Subcutaneous abdominal adipose tissue (tissue), 5 donors: Measurements from ENCODE around the gene FOXN4.
A peak's percentile ranks its signal among the peaks of the same experiment; 100 is the strongest.

ENCODE experiments used
- H3K27ac ChIP-seq: one replicate; pipeline ENCODE4 v1.7.0; 2013; ENCODE audit warnings: low read depth, mild to moderate bottlenecking, inconsistent platforms, low read length, moderate library complexity
- H3K27me3 ChIP-seq, 5 donors: one replicate each; pipeline ENCODE4 v1.7.0; 2013; ENCODE audit warnings: low read length in 5 of 5, inconsistent platforms in 1 of 5; ENCODE audit not compliant: control insufficient read depth in 5 of 5, insufficient read depth in 4 of 5
- H3K36me3 ChIP-seq, 5 donors: one replicate each; pipeline ENCODE4 v1.7.0; 2013; ENCODE audit warnings: low read length in 5 of 5; ENCODE audit not compliant: control insufficient read depth in 5 of 5, insufficient read depth in 5 of 5
- H3K4me1 ChIP-seq, 5 donors: one replicate each; pipeline ENCODE4 v1.7.0; 2013; ENCODE audit warnings: low read length in 5 of 5, mild to moderate bottlenecking in 3 of 5, moderate library complexity in 1 of 5; ENCODE audit not compliant: control insufficient read depth in 5 of 5, insufficient read depth in 5 of 5
- H3K4me3 ChIP-seq, 5 donors: one replicate each; pipeline ENCODE4 v1.7.0; 2013; ENCODE audit warnings: low read length in 5 of 5, low read depth in 1 of 5
- H3K9ac ChIP-seq, 5 donors: one replicate each; pipeline ENCODE4 v1.7.0; 2013; ENCODE audit warnings: low read length in 5 of 5, mild to moderate bottlenecking in 4 of 5, moderate library complexity in 3 of 5
- H3K9me3 ChIP-seq, 5 donors: one replicate each; pipeline ENCODE4 v1.7.0; 2013; ENCODE audit warnings: low read length in 5 of 5; ENCODE audit not compliant: control insufficient read depth in 5 of 5
- donor health status: healthy.
- donor health status: healthy.
- donor health status: healthy.
- donor health status: healthy.
- donor health status: healthy.

FOXN4 gene

DNA sequence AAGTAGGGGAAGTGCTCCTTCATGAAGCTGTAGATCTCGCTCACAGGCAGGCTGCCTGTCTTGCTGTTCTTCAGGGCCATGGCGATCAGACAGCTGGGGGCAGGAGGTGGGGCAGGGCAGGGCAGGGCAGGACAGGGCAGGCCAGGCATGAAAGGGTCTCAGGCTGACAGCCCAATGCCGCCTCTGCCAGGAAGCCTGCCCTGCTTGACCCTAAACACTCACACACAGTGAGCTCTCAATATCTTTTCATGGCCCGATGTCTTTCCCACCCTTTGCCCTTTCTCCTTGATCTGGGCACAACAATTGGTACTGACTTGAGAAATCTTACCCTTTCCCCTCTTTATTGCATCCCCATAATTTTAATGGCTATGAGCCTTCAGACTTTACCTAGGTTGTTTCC is 22.4 kb downstream of the FOXN4 start:
- H3K9ac ChIP-seq = no peak overlapping the region
- no peak overlapping the region for H3K4me3 ChIP-seq
- peaks cover 0 to 15% (median 14%) of the 10 kb centered on the region in 5 donors for H3K4me1 ChIP-seq
- no peaks in the 10 kb centered on the region for H3K36me3 ChIP-seq
- H3K27ac ChIP-seq = no peak overlapping the region
- H3K27me3 ChIP-seq = peaks cover 0 to 15% (median 10%) of the 10 kb centered on the region in 5 donors
- no peaks in the 10 kb centered on the region for H3K9me3 ChIP-seq

DNA sequence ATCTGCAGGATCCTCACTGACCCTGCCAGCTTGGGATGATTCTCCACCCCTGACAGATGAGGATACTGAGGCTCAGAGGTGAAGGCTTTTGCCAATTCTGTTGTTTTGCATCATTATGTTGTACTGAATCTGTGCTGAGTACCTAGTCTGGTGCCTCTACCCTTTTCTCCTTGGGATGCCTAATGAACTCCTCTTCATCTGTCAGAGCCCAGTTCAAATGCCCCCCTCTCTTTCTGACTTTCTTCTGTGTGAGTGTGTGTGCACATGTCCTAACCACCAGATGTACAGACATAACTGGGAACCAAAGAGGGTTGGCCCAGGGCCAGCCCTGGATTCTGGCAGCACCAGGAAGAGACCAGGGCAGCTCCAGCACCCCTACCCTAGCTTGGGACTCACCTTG is 22.8 kb downstream of the FOXN4 start:
- Histone ChIP-seq H3K9me3 (no peaks in the 10 kb centered on the region), H3K4me1 (peaks cover 0 to 11% (median 10%) of the 10 kb centered on the region in 5 donors), H3K4me3 (no peak overlapping the region), H3K27me3 (peaks cover 0 to 12% (median 8%) of the 10 kb centered on the region in 5 donors), H3K9ac (no peak overlapping the region), H3K36me3 (no peaks in the 10 kb centered on the region), H3K27ac (no peak overlapping the region)

DNA sequence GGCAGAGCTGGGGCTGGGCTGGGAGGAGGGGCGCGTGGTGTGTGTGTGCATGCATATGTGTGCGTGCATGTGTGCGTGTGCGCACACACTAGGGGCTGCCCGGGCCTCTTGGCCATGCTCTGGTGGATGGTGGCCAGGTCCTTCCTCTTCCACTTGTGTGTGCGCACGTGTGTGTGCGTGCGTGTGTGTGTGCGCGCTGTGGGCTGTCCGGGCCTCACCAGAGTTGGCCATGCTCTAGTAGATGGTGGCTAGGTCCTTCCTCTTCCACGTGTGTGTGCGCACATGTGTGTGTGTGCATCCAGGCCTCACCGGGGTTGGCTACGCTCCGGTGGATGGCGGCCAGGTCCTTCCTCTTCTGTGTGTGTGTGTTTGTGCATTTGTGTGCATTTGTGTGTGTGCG is 24.7 kb downstream of the FOXN4 start:
- Histone ChIP-seq H3K9ac (no peak overlapping the region), H3K27ac (no peak overlapping the region), H3K9me3 (no peaks in the 10 kb centered on the region), H3K4me1 (peaks cover 0 to 8% (median 7%) of the 10 kb centered on the region in 5 donors), H3K36me3 (no peaks in the 10 kb centered on the region), H3K27me3 (peaks cover 0 to 3% (median 0%) of the 10 kb centered on the region in 5 donors), H3K4me3 (no peak overlapping the region)

DNA sequence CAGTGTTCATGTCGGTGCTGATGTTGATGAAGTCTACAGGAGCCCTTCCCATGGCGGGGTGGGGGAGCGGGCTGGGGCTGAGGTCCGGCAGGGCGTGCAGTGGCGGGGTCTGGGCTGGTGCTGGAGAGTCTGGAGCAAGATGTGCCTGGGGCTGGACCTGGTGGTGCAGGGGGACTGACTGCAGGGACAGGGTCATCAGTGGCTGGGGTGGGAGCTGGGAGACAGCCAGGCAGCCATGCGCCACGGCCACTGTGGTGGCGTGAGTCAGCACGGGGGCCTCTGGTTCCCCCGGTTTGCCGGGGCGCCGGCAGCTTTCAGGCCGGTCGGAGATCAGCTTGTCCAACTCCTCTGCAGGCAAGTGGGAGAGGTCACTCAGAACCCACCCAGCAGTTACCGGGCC is 27.6 kb downstream of the FOXN4 start:
- no peak overlapping the region for H3K9ac ChIP-seq
- no peaks in the 10 kb centered on the region for H3K36me3 ChIP-seq
- no peaks in the 10 kb centered on the region for H3K9me3 ChIP-seq
- H3K4me3 ChIP-seq = no peak overlapping the region
- peaks cover 0 to 15% (median 4%) of the 10 kb centered on the region in 5 donors for H3K4me1 ChIP-seq
- H3K27ac ChIP-seq = no peak overlapping the region
- H3K27me3 ChIP-seq = no peaks in the 10 kb centered on the region

DNA sequence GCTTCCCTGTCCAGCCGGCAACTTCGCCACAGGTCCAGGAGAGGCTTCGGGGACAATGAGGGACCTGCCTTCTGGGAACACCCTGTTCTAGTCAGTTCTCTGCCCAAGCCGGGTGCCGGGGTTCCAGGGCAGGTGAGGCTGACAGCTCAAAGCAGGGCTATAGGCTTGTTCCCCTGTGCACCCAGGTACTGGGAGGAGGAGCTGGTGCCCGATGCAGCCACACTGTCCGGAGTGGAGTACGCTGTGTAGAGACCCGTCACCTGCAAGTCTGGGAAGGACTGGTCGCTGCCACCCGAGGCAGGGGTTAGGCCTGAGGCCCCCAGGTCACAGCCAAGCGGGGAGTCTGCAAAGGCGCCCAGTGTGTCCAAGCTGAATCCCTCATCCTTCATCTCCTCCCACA is 29.6 kb downstream of the FOXN4 start:
- H3K4me3 ChIP-seq = no peak overlapping the region
- H3K4me1 ChIP-seq = peaks cover 0 to 13% (median 0%) of the 10 kb centered on the region in 5 donors
- no peak overlapping the region for H3K27ac ChIP-seq
- no peaks in the 10 kb centered on the region for H3K36me3 ChIP-seq
- no peaks in the 10 kb centered on the region for H3K27me3 ChIP-seq
- no peak overlapping the region for H3K9ac ChIP-seq
- H3K9me3 ChIP-seq = no peaks in the 10 kb centered on the region

DNA sequence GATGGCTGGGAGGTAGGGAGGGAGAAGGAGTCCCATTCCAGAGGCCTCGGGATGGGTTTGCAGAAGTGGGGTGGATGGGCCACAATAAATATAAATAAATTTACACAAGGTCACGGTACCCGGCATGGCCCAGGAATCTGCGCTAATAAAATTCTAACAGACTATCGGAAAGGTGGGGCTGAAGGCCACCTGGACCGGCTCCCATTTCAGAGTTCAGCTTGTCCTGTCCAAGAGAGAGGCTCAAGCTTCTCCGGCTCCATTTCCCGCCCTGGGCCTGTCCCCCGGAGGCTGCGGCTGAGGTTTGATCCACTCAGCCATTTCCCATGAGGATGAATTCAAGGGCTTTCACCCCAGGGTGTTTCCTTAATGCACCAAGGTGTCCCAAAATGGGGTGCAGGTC is 30.2 kb downstream of the FOXN4 start:
- Histone ChIP-seq H3K9me3 (no peaks in the 10 kb centered on the region), H3K27me3 (no peaks in the 10 kb centered on the region), H3K4me1 (peaks cover 0 to 13% (median 0%) of the 10 kb centered on the region in 5 donors), H3K4me3 (no peak overlapping the region), H3K9ac (no peak overlapping the region), H3K36me3 (no peaks in the 10 kb centered on the region), H3K27ac (no peak overlapping the region)

DNA sequence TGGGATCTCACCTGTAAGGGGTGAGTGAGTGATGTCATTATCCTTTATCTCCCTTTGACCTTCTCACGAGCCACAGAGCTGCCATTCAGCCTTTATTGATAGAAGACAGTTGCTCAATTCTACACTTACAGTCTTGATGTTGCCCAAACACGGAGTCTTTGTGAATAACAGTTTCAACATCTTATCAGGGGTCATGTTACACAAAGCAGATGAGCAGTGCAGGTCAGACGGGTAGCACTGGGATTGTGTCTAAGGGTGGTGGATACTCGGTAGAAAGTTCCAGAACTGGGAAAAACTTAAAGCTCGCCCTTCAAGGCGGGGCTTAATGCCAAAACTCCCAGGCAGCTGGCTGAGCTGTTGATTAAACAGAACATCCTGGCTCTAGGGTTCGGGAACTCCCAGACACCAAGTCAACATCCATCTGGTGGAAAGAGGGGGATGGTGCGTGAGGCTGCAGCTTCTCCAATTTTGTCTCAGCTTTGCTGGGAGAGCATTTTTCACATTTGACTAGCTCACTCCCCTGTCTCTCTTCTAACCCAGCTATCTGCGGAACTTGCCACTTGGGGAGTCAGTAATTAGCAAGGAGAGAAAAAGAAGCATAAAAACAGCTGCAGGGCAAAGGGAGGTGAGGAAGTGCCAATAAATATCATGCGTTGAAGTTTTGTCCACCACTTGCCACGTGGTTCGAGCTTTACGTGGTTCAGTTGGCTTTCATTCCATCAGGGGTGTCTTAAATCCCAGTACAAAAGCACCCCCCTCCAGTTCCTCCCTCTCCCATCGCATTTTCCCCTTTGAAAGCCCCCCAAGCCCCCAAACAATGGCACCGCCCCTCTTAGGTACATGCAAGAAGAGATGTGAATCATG is 31.0 kb downstream of the FOXN4 start:
- H3K4me1 ChIP-seq = peaks cover 0 to 13% (median 0%) of the 10 kb centered on the region in 5 donors
- H3K4me3 ChIP-seq = no peak overlapping the region
- no peaks in the 10 kb centered on the region for H3K9me3 ChIP-seq
- peak overlapping the region in 1 of 5 donors; percentile 9 for H3K9ac ChIP-seq
- no peaks in the 10 kb centered on the region for H3K27me3 ChIP-seq
- H3K36me3 ChIP-seq = no peaks in the 10 kb centered on the region
- peak overlapping the region; percentile 41 for H3K27ac ChIP-seq

DNA sequence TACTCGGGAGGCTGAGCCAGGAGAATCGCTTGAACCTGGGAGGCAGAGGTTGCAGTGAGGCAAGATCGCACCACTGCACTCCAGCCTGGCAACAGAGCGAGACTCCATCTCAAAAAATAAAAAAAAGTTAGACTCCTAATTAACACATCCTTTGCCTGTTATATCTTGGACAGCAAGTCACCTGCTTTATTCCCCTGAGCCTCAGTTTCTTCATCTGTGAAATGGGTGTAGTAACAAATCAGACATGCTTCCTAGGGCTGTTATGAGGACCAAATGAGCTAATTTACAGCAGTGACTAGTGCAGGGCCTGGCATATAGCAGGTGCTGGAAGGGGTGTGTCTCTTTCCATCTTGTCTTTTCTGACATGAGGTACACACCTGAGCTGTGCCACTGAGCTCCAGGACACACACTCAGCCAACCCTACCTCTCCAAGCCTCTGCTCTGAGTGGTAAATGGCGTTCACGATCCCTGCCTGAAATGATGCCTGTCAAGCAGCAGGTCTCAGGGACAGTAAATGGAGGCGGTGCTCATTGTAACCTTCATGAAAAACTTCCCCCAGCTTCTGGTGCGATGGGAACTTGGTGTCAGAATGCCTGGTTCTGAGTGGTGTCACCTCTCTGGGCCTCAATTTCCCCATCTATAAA is 31.7 kb downstream of the FOXN4 start:
- Histone ChIP-seq H3K4me1 (peaks cover 0 to 13% (median 0%) of the 10 kb centered on the region in 5 donors), H3K4me3 (no peak overlapping the region), H3K27ac (peak overlapping the region; percentile 41), H3K9ac (no peak overlapping the region), H3K9me3 (no peaks in the 10 kb centered on the region), H3K27me3 (no peaks in the 10 kb centered on the region), H3K36me3 (no peaks in the 10 kb centered on the region)

DNA sequence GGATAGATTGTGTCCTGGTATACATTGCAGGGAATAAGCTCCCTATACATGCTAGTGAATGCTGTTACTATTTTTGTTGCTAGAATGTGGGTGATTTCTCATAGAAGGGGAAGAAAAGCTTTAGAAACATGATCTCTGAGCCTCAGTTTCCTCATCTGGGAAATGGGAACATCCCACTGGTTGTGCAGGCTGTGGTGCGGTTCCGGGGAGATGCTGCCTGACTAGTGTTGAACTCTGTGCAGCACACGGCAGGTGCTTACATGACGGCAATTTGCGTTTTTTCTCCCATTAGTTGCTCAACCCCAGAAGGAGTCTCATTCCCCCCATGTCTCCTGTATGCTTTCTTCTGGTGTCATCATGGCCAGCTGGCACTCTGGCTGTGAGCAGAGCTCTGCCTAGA is 32.9 kb downstream of the FOXN4 start:
- H3K4me1 ChIP-seq = peaks cover 0 to 13% (median 0%) of the 10 kb centered on the region in 5 donors
- no peak overlapping the region for H3K4me3 ChIP-seq
- H3K27ac ChIP-seq = no peak overlapping the region
- H3K9me3 ChIP-seq = peaks cover 0 to 1% (median 0%) of the 10 kb centered on the region in 5 donors
- H3K36me3 ChIP-seq = peaks cover 0 to 2% (median 0%) of the 10 kb centered on the region in 5 donors
- no peak overlapping the region for H3K9ac ChIP-seq
- H3K27me3 ChIP-seq = no peaks in the 10 kb centered on the region

DNA sequence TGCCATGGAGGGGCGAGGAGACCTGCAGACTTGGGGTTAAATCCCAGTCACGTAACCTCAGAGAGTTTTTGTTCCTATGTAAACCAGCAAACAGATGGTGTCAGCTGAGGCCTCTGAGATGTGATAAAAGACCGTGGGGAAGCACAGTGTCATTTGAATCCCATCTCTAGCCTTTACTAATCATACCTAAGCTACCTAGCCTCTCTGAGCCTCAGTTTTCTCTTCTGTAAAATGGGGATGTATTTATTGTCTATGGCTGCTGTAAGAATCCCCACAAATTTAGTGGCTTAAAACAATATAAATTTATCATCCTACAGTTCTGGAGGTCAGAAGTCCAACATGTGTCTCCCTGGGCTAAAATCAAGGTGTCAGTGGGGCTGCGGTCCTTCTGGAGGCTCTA is 33.9 kb downstream of the FOXN4 start:
- H3K27ac ChIP-seq = no peak overlapping the region
- H3K4me1 ChIP-seq = peaks cover 0 to 13% (median 0%) of the 10 kb centered on the region in 5 donors

More for the DNA sequence above, 33.9 kb downstream of the FOXN4 start:
- no peak overlapping the region for H3K9ac ChIP-seq
- no peaks in the 10 kb centered on the region for H3K27me3 ChIP-seq
- H3K36me3 ChIP-seq = peaks cover 0 to 7% (median 0%) of the 10 kb centered on the region in 5 donors
- H3K4me3 ChIP-seq = no peak overlapping the region
- peaks cover 0 to 5% (median under 1%) of the 10 kb centered on the region in 5 donors for H3K9me3 ChIP-seq
